Measurements from ENCODE around the gene RPP25L.
"Not testable (repeated sequence)": the region's sequence is repeated elsewhere in the genome, so short reads cannot be mapped to it uniquely, and the experiment has no call there.

Gene RPP25L

DNA sequence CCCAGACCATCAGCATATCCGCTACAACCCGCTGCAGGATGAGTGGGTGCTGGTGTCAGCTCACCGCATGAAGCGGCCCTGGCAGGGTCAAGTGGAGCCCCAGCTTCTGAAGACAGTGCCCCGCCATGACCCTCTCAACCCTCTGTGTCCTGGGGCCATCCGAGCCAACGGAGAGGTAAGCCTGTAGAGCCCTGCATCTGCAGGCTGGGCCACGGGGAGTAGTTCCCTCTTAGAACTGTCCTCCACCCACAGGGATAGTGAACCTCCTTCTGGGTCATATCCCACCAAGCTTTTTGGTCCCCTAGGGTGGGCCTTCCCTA is 35.1 kb upstream of the RPP25L start:
- peak overlapping the region; percentile 80 for H3K4me3 ChIP-seq (ENCODE audit: low read depth, low read length)
- TF ChIP-seq CTCF (IDR thresholded peaks at IDR 0.05; ENCODE audit: low read depth, low read length) = no peak; the same call in 1 of the 2 replicates

- H3K4me3 ChIP-seq (ENCODE audit: low read depth, low read length) = peak within 1 kb of the TSS; percentile 80
- peak; percentile 52 for TF ChIP-seq CTCF (IDR thresholded peaks at IDR 0.05; ENCODE audit: low read depth, low read length)
These were observed 34.5 kb upstream of the RPP25L start, which contains the start of gene GALT for GRCh38 chr9:34646211-34647083. TSS of gene GALT (plus strand) at chr9:34646675. CDS start at chr9:34646705, 30 bp downstream.

DNA sequence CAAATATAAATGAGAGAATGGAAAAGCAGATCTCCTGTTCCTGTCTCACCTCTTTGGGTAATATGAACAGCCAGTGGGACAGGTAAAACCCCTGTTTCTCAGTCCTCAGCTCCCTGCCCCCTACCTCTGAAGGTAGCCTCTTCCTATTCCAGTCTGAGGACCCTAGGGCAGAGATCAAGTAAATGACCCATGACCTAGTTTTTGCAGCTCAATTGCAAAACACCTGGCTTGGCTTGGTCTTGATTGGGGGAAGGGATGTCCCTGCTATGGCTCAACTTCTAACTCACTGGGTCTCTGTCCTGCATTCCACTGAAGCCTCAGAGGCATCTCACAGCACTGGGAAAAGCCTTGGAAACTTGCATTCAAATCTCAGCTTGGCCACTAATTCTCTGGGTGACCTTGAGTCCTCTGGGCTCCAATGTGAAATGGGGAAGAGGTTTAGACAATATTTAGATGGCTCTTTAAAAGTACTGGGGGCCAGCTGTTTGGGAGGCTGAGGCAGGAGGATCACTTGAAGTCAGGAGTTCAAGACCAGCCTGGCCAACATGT is 32.9 kb upstream of the RPP25L start:
- H3K4me3 ChIP-seq (ENCODE audit: low read depth, low read length) = no peak overlapping the region
- no peak for TF ChIP-seq CTCF (IDR thresholded peaks at IDR 0.05; ENCODE audit: low read depth, low read length)

DNA sequence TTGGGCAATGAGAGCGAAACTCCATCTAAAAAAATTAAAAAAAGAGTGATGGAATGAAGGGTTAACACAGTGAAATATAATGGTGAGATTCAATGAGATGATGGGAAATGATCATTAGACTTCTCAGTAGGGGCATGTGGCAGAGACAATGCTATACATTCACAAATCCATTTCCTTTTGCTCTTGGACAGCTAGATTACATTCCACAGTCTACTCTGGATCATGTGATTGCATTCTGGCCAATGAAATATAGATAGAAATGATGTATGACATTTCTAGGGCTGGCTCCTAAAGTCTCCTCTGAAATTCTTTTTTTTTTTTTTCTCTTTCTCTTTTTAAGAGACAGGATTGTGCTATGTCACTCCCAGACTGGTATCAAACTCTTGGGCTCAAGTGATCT is 30.8 kb upstream of the RPP25L start:
- no peak for TF ChIP-seq CTCF (IDR thresholded peaks at IDR 0.05; ENCODE audit: low read depth, low read length)
- H3K4me3 ChIP-seq (ENCODE audit: low read depth, low read length) = no peak overlapping the region

GRCh38 chr9:34639322-34639721 is 27.4 kb upstream of the RPP25L start:
- H3K4me3 ChIP-seq (ENCODE audit: low read depth, low read length) = not testable (repeated sequence)

- TF ChIP-seq CTCF (IDR thresholded peaks at IDR 0.05; ENCODE audit: low read depth, low read length) = no peak
- peak overlapping the region; percentile 65 for H3K4me3 ChIP-seq (ENCODE audit: low read depth, low read length)
These were observed 26.2 kb upstream of the RPP25L start for GRCh38 chr9:34638138-34638445.

GRCh38 chr9:34637356-34638137 is 25.6 kb upstream of the RPP25L start, which contains the start of gene SIGMAR1:
TSS of gene SIGMAR1 (minus strand) at chr9:34637787. CDS start at chr9:34637697, 90 bp downstream.
- H3K4me3 ChIP-seq (ENCODE audit: low read depth, low read length) = peak within 1 kb of the TSS; percentile 65
- no peak for TF ChIP-seq CTCF (IDR thresholded peaks at IDR 0.05; ENCODE audit: low read depth, low read length)
